ENCODE measurements around the gene RALB.

DNA sequence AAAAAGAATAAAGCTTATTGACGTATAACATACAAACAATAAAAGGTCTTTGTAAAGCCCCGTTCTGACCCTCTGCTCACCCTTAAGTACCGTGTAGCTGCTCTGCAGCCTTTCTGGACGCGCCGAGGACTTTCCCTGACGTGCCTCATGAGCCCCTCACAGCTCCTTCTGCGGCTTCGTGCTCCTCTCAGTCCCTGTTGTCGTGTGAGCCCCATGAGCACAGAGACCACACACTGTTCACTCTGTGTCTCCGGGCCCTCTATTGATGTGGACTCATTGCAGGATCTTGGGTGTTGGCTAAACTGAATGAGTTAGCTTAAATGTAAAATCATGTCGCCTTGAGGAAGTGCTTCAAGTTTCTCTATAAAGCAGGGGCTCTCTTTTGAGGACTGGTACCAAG, 49.6 kb downstream of the RALB start:
- TF ChIP-seq, protein P1, sequence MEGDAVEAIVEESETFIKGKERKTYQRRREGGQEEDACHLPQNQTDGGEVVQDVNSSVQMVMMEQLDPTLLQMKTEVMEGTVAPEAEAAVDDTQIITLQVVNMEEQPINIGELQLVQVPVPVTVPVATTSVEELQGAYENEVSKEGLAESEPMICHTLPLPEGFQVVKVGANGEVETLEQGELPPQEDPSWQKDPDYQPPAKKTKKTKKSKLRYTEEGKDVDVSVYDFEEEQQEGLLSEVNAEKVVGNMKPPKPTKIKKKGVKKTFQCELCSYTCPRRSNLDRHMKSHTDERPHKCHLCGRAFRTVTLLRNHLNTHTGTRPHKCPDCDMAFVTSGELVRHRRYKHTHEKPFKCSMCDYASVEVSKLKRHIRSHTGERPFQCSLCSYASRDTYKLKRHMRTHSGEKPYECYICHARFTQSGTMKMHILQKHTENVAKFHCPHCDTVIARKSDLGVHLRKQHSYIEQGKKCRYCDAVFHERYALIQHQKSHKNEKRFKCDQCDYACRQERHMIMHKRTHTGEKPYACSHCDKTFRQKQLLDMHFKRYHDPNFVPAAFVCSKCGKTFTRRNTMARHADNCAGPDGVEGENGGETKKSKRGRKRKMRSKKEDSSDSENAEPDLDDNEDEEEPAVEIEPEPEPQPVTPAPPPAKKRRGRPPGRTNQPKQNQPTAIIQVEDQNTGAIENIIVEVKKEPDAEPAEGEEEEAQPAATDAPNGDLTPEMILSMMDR (optimal IDR thresholded peaks at IDR 0.05 in 1 of 3, IDR thresholded peaks at IDR 0.05 in 1 of 3, conservative IDR thresholded peaks at IDR 0.05 in 1 of 3; ENCODE audit: extremely low read depth in 1 of 3, insufficient read depth in 2 of 3, low read length in 3 of 3), result no peak
- no peak for TF ChIP-seq EZH2 (IDR thresholded peaks at IDR 0.05; ENCODE audit: low read length)
